IMR-90 (cell line): ENCODE data around the gene CETP. TPM values are rescaled to one million over a fixed set of nuclear protein-coding genes. Genes with fewer than 3 reads are reported as not detected.

Experiments used
- ATAC-seq: fragments of 200-7000 bp; cut with Tn5 transposase; 2 replicates; pipeline ENCODE4 v1.9.1; 2020; ENCODE audit warnings: low read depth, mild to moderate bottlenecking, moderate library complexity
- BruUV-seq: library from RNA; stranded (reverse); fragments of 400-500 nt; replicated peaks from 2 replicates; lab custom pipeline; 2021; lab: Mats Ljungman, UMichigan
- CTCF ChIA-PET: fragments of 300-600 bp; formaldehyde crosslinking; extraction: SDS; loops from one replicate; lab custom pipeline; 2021; ENCODE audit warnings: antibody characterized with exemption; lab: Yijun Ruan, JAX
- POLR2A ChIA-PET: fragments of 300-600 bp; sonication (Branson Sonifier 250); formaldehyde crosslinking; loops from one replicate; lab custom pipeline; 2022; ENCODE audit warnings: antibody characterized with exemption; ENCODE audit not compliant: unreplicated experiment; lab: Charles Lee
- DNase-seq: peaks from one replicate; pipeline ENCODE4 v3.0.0; 2013
- H2AFZ ChIP-seq: replicated peaks from 2 replicates; pipeline ENCODE3; 2013; ENCODE audit warnings: low read length, mild to moderate bottlenecking; ENCODE audit not compliant: poor library complexity
- H2AK5ac ChIP-seq: 2 replicates; pipeline ENCODE4 v1.6.1; 2013; ENCODE audit warnings: low read depth, low read length, inconsistent platforms
- H2AK9ac ChIP-seq: replicated peaks from 2 replicates; pipeline ENCODE3; 2013; ENCODE audit warnings: mild to moderate bottlenecking, low read depth, low read length, moderate library complexity; ENCODE audit not compliant: poor library complexity
- H2BK120ac ChIP-seq: 2 replicates; pipeline ENCODE4 v1.6.1; 2013; ENCODE audit warnings: low read depth, low read length, inconsistent platforms
- H2BK15ac ChIP-seq: 3 replicates; pipeline ENCODE4 v1.6.1; 2013; ENCODE audit warnings: low read depth, low read length, inconsistent platforms
- H2BK20ac ChIP-seq: 2 replicates; pipeline ENCODE4 v1.6.1; 2013; ENCODE audit warnings: low read depth, mild to moderate bottlenecking, inconsistent platforms, low read length, moderate library complexity
- H2BK5ac ChIP-seq: 2 replicates; pipeline ENCODE4 v1.6.1; 2013; ENCODE audit warnings: mild to moderate bottlenecking, low read depth, low read length, inconsistent platforms; ENCODE audit not compliant: poor library complexity, severe bottlenecking
- H3K14ac ChIP-seq: replicated peaks from 2 replicates; pipeline ENCODE4 v1.6.1; 2013; ENCODE audit warnings: low read depth, low read length, inconsistent platforms
- H3K18ac ChIP-seq: 2 replicates; pipeline ENCODE4 v1.6.1; 2013; ENCODE audit warnings: low read depth, low read length, control low read depth
- H3K23ac ChIP-seq: 2 replicates; pipeline ENCODE4 v1.6.1; 2013; ENCODE audit warnings: low read depth, low read length, inconsistent platforms
- H3K27ac ChIP-seq: 2 replicates; pipeline ENCODE4 v1.5.1; 2013; ENCODE audit warnings: mild to moderate bottlenecking, control low read depth, low read length; ENCODE audit not compliant: insufficient read depth
- H3K27me3 ChIP-seq: 2 replicates; pipeline ENCODE4 v1.6.1; 2013; ENCODE audit warnings: low read length; ENCODE audit not compliant: control insufficient read depth, insufficient read depth
- H3K36me3 ChIP-seq: 2 replicates; pipeline ENCODE4 v1.6.1; 2013; ENCODE audit warnings: low read length, mixed read lengths; ENCODE audit not compliant: control insufficient read depth, insufficient read depth
- H3K4ac ChIP-seq: 2 replicates; pipeline ENCODE4 v1.6.1; 2013; ENCODE audit warnings: low read depth, low read length, inconsistent platforms
- H3K4me1 ChIP-seq: 2 replicates; pipeline ENCODE4 v1.6.1; 2013; ENCODE audit warnings: low read length, mixed read lengths; ENCODE audit not compliant: control insufficient read depth, insufficient read depth
- H3K4me2 ChIP-seq: 2 replicates; pipeline ENCODE4 v1.6.1; 2013; ENCODE audit warnings: low read depth, mild to moderate bottlenecking, control low read depth, low read length, moderate library complexity
- H3K4me3 ChIP-seq: 2 replicates; pipeline ENCODE4 v1.5.1; 2013; ENCODE audit warnings: low read depth, mild to moderate bottlenecking, control low read depth, low read length, moderate library complexity; ENCODE audit not compliant: insufficient read depth
- H3K56ac ChIP-seq: 2 replicates; pipeline ENCODE4 v1.6.1; 2013; ENCODE audit warnings: low read length, inconsistent platforms; ENCODE audit not compliant: insufficient read depth; ENCODE audit errors: extremely low read depth
- H3K79me1 ChIP-seq, 2 experiments: 2 replicates each; pipeline ENCODE4 v1.6.1; 2013; ENCODE audit warnings: low read length in 2 of 2, inconsistent platforms in 1 of 2, low read depth in 1 of 2
- H3K9ac ChIP-seq: 2 replicates; pipeline ENCODE4 v1.6.1; 2013; ENCODE audit warnings: low read depth, low read length, control low read depth
- H3K9me1 ChIP-seq: 2 replicates; pipeline ENCODE4 v1.6.1; 2013; ENCODE audit warnings: low read length, inconsistent platforms; ENCODE audit not compliant: insufficient read depth
- H3K9me3 ChIP-seq: 2 replicates; pipeline ENCODE4 v1.6.1; 2013; ENCODE audit warnings: low read length; ENCODE audit not compliant: control insufficient read depth, insufficient read depth
- H4K20me1 ChIP-seq: 2 replicates; pipeline ENCODE4 v1.6.1; 2013; ENCODE audit warnings: low read length, inconsistent platforms; ENCODE audit not compliant: insufficient read depth
- H4K5ac ChIP-seq: 2 replicates; pipeline ENCODE4 v1.6.1; 2013; ENCODE audit warnings: mild to moderate bottlenecking, low read depth, low read length, control low read depth
- H4K8ac ChIP-seq, 2 experiments: 2 replicates each; pipeline ENCODE4 v1.6.1; 2013; ENCODE audit warnings: low read depth in 2 of 2, low read length in 2 of 2, control low read depth in 1 of 2, inconsistent platforms in 1 of 2
- H4K91ac ChIP-seq: 2 replicates; pipeline ENCODE4 v1.6.1; 2013; ENCODE audit warnings: low read depth, low read length, inconsistent platforms; ENCODE audit not compliant: insufficient read depth
- BHLHE40 ChIP-seq: fragments of 150-350 bp; IDR thresholded peaks from 2 replicates; pipeline ENCODE4 v1.6.1; 2016; ENCODE audit warnings: mild to moderate bottlenecking, low read depth, low read length
- RAD21 ChIP-seq: IDR thresholded peaks from 2 replicates; pipeline ENCODE4 v1.6.1; 2012; ENCODE audit warnings: low read length, improper control_type of control experiment
- RCOR1 ChIP-seq: IDR thresholded peaks from 2 replicates; pipeline ENCODE4 v1.6.1; 2012; ENCODE audit warnings: mild to moderate bottlenecking, low read length, improper control_type of control experiment; ENCODE audit not compliant: insufficient replicate concordance
- WGBS, 2 experiments: methylation state at CpG; one replicate each; pipeline versions ENCODE4 v1.1.5 to v1.1.7; 2013; ENCODE audit warnings: missing lambda C conversion rate in 2 of 2; ENCODE audit not compliant: insufficient read length in 1 of 2; ENCODE audit errors: extremely low coverage in 2 of 2; 5-methylcytosine and 5-hydroxymethylcytosine counted together
- dilution Hi-C: fragments of 300-500 bp; cut with HindIII; formaldehyde crosslinking; loops from one replicate; pipeline ENCODE4 v1.14.3; 2018; ENCODE audit warnings: low sequenced_read_pairs; ENCODE audit not compliant: unreplicated experiment
- in situ Hi-C: fragments of 300-500 bp; cut with MboI; formaldehyde crosslinking; loops from 3 replicates; pipeline ENCODE4 v1.14.3; 2019; ENCODE audit warnings: low sequenced_read_pairs, inconsistent platforms, mixed read lengths
- intact Hi-C: fragments of 100-400 bp; cut with micrococcal nuclease; formaldehyde crosslinking; loops from 2 replicates; pipeline ENCODE4 v1.10.0; 2022
- polyA plus RNA-seq, 3 experiments: library from polyadenylated mRNA; depleted of rRNA; stranded (reverse); fragments of >200 nt; gene quantifications; 2 replicates each; pipeline ENCODE4 v1.2.3, GENCODE V29; 2012; ENCODE audit warnings: low replicate concordance in 1 of 3
- total RNA-seq: library from RNA; depleted of rRNA; stranded (reverse); fragments of >200 nt; gene quantifications from 2 replicates; pipeline ENCODE4 v1.2.3, GENCODE V29; 2012

Gene CETP
- total and polyA plus RNA-seq, 2 of the 4 experiments (the other 2 are of a cell fraction), result not detected

DNA sequence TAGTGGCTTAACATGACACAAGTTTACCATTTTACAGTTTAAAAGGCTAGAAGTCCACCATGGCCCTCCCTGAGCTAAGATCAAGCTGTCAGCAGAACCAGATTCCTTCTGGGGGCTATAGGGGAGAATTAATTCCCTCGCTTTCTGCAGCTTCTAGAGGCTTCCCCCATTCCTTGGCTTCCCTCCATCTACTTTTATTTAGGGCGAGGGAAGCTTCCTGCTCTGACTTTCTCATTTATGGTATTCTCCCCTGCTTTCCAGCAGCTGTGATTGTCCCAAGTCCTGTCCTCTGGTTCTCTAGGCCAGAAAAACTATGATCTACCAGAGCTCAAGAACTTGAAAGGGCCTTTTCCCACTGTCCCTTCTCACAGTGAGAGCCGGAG lies 4.3 kb downstream of the CETP start:
- H3K36me3 ChIP-seq, result no peaks in the 10 kb centered on the region
- H4K20me1 ChIP-seq, result no peaks in the 10 kb centered on the region
- H2AK9ac ChIP-seq, result no peak overlapping the region
- H3K14ac ChIP-seq, result peak overlapping the region; percentile 84
- no peaks in the 10 kb centered on the region for H3K79me1 ChIP-seq
- ChIA-PET POLR2A (no interaction called here), CTCF (no interaction called here)
- H3K4me3 ChIP-seq, result no peak overlapping the region
- peak overlapping the region; percentile 94 for H3K4ac ChIP-seq
- H4K8ac ChIP-seq, result peak overlapping the region; percentile 32 to 89
- peak overlapping the region; percentile 79 for H4K91ac ChIP-seq
- no TSS peak for BruUV-seq
- H3K9ac ChIP-seq, result peak overlapping the region; percentile 10; the same call in 1 of the 2 replicates
- peaks cover 28% of the 10 kb centered on the region for H3K4me1 ChIP-seq
- peak overlapping the region; percentile 76 for H2AFZ ChIP-seq
- TF ChIP-seq RCOR1 (no peak), RAD21 (no peak), BHLHE40 (no peak)
- H2BK5ac ChIP-seq, result peak overlapping the region; percentile 91
- peaks cover 2% of the 10 kb centered on the region; the same call in 1 of the 2 replicates for H3K9me3 ChIP-seq
- WGBS, 2 experiments, result no CpG with 5 or more reads among the region's 3 CpGs
- in situ Hi-C loops, result no loop called here
- peak overlapping the region; percentile 53 for H2AK5ac ChIP-seq
- peaks cover 10% of the 10 kb centered on the region for H3K9me1 ChIP-seq
- dilution Hi-C loops, result no loop called here
- H3K4me2 ChIP-seq, result no peak overlapping the region
- H2BK15ac ChIP-seq, result peak overlapping the region; percentile 75; the same call in 2 of the 3 replicates
- peak overlapping the region; percentile 44 for H3K23ac ChIP-seq
- peak overlapping the region; percentile 46; the same call in 1 of the 2 replicates for H3K27ac ChIP-seq
- H3K18ac ChIP-seq, result peak overlapping the region; percentile 16
- no peak overlapping the region; the same call in 1 of the 2 replicates for H3K56ac ChIP-seq
- no peak for DNase-seq
- H2BK20ac ChIP-seq, result peak overlapping the region; percentile 71
- intact Hi-C loops, result loop anchor here (10.0 kb wide), 1 partner anchor 79 kb away; no protein-coding TSS in a partner anchor
- peak overlapping the region; percentile 8 for H4K5ac ChIP-seq
- no peak for ATAC-seq
- peaks cover 3% of the 10 kb centered on the region; the same call in 1 of the 2 replicates for H3K27me3 ChIP-seq
- H2BK120ac ChIP-seq, result peak overlapping the region; percentile 96
